ENCODE data around the gene AAK1. TPM values are rescaled to one million over a fixed set of nuclear protein-coding genes. Genes with fewer than 3 reads are reported as not detected.
"Not testable (repeated sequence)": the region's sequence is repeated elsewhere in the genome, so short reads cannot be mapped to it uniquely, and the experiment has no call there.

Gene AAK1
- polyA plus RNA-seq, 1 experiment, result 23.3 TPM

GRCh38 chr2:69608109-69608508 lies 35.4 kb downstream of the AAK1 start:
- Histone ChIP-seq H3K4me3 (ENCODE audit: low read depth, low read length) (no peak overlapping the region), H3K27me3 (ENCODE audit: control insufficient read depth, insufficient read depth, low read length) (no peaks in the 10 kb centered on the region), H3K36me3 (ENCODE audit: control insufficient read depth, insufficient read depth, low read length) (peaks cover 1% of the 10 kb centered on the region)
- TF ChIP-seq, protein P1, sequence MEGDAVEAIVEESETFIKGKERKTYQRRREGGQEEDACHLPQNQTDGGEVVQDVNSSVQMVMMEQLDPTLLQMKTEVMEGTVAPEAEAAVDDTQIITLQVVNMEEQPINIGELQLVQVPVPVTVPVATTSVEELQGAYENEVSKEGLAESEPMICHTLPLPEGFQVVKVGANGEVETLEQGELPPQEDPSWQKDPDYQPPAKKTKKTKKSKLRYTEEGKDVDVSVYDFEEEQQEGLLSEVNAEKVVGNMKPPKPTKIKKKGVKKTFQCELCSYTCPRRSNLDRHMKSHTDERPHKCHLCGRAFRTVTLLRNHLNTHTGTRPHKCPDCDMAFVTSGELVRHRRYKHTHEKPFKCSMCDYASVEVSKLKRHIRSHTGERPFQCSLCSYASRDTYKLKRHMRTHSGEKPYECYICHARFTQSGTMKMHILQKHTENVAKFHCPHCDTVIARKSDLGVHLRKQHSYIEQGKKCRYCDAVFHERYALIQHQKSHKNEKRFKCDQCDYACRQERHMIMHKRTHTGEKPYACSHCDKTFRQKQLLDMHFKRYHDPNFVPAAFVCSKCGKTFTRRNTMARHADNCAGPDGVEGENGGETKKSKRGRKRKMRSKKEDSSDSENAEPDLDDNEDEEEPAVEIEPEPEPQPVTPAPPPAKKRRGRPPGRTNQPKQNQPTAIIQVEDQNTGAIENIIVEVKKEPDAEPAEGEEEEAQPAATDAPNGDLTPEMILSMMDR (IDR thresholded peaks at IDR 0.05; ENCODE audit: insufficient read depth, low read depth, low read length), result no peak
- CTCF ChIA-PET, result no interaction called here
- POLR2A ChIA-PET, result no interaction called here
- no peak for DNase-seq (ENCODE audit: low read depth)

DNA sequence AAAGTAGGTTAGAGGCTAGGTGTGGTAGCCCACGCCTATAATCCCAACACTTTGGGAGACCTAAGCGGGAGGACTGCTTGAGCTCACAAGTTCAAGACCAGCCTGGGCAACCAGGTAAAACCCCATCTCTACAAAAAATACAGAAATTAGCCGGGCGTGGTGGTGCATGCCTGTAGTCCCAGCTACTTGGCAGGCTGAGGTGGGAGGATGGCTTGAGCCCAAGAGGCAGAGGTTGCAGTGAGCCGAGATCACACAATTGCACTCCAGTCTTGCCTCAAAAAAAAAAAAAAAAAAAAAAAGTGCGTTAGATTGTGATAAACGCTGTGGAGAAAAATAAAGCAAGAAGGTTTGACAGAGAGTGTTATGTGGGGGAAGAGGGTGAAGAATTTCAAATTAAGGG lies 36.8 kb downstream of the AAK1 start:
- H3K36me3 ChIP-seq (ENCODE audit: control insufficient read depth, insufficient read depth, low read length); POLR2A ChIA-PET; H3K27me3 ChIP-seq (ENCODE audit: control insufficient read depth, insufficient read depth, low read length); DNase-seq (ENCODE audit: low read depth); H3K4me3 ChIP-seq (ENCODE audit: low read depth, low read length): not testable (repeated sequence)
- CTCF ChIA-PET, result interaction anchor here (1.3 kb wide), 1 partner anchor 34 kb away, joined by 3 read pairs; no protein-coding TSS in a partner anchor

DNA sequence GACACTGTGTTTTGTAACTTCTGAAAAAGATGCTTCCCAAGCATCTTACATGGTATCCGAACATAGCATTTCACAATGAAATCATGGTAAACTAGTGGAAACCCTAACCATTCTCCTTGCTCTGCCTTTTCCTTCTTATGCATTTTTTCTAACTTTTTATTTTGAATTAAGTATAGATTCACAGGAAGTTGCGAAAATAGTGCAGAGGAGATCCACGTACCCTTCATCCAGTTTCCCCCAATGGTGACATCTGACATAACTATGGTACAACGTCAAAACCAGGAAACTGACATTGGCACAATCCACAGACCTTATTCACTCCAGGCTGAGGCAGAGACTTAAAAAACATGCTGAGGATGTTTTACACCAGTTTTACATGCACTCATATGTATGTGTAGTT lies 38.3 kb downstream of the AAK1 start:
- no peaks in the 10 kb centered on the region for H3K27me3 ChIP-seq (ENCODE audit: control insufficient read depth, insufficient read depth, low read length)
- CTCF ChIA-PET, result interaction anchor here (1.3 kb wide), 1 partner anchor 32 kb away, joined by 3 read pairs; no protein-coding TSS in a partner anchor

GRCh38 chr2:69604836-69605235 lies 38.7 kb downstream of the AAK1 start:
- Histone ChIP-seq H3K36me3 (ENCODE audit: control insufficient read depth, insufficient read depth, low read length) (no peaks in the 10 kb centered on the region; the same call in none of the 2 replicates), H3K4me3 (ENCODE audit: low read depth, low read length) (no peak overlapping the region), H3K27me3 (ENCODE audit: control insufficient read depth, insufficient read depth, low read length) (no peaks in the 10 kb centered on the region)
- CTCF ChIA-PET, result interaction anchor here (1.1 to 2.1 kb wide), 3 partner anchors 15 to 40 kb away, joined by 3 to 5 read pairs (median 4); no protein-coding TSS in a partner anchor
- TF ChIP-seq, protein P1 (IDR thresholded peaks at IDR 0.05; ENCODE audit: insufficient read depth, low read depth, low read length), result no peak
- no peak for DNase-seq (ENCODE audit: low read depth)
- POLR2A ChIA-PET, result no interaction called here

More for the DNA sequence above, 38.3 kb downstream of the AAK1 start:
- DNase-seq (ENCODE audit: low read depth), result no peak
- POLR2A ChIA-PET, result no interaction called here
- TF ChIP-seq, protein P1 (IDR thresholded peaks at IDR 0.05; ENCODE audit: insufficient read depth, low read depth, low read length), result no peak
- H3K36me3 ChIP-seq (ENCODE audit: control insufficient read depth, insufficient read depth, low read length), result no peaks in the 10 kb centered on the region; the same call in none of the 2 replicates
- no peak overlapping the region for H3K4me3 ChIP-seq (ENCODE audit: low read depth, low read length)

DNA sequence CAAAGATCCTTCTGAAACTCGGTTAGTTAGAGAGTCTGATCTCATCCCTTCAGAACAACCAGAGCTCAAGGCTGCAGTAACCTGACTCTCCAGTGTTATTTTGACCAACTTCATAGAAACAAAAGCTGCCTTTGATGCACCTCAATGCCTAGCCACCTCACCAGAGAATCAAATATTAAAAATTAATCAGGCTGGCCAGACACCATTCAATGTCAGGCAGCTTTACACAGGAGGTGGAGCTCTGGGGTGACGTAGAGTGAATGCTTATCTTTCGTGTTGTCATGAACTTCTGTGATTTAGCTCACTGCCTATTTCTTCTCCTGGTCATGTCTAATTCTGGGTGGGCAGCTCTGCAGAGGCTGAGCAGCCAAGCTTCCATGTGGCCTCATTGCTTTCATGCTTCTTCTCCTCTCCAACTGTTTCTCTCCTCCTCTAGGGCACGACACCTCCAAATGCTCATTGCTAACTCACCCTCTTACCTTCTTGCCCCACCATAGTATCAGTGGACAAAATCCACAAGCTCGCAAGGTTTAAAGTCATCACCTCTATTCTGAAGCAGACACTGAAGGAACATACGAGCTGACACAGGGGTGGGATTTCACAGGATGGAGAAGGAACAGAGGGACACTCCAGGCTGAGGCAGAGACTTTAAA lies 39.4 kb downstream of the AAK1 start:
- Histone ChIP-seq H3K4me3 (ENCODE audit: low read depth, low read length) (no peak overlapping the region), H3K27me3 (ENCODE audit: control insufficient read depth, insufficient read depth, low read length) (no peaks in the 10 kb centered on the region), H3K36me3 (ENCODE audit: control insufficient read depth, insufficient read depth, low read length) (no peaks in the 10 kb centered on the region; the same call in none of the 2 replicates)
- POLR2A ChIA-PET, result no interaction called here
- DNase-seq (ENCODE audit: low read depth), result no peak
- CTCF ChIA-PET, result interaction anchor here (1.1 to 2.1 kb wide), 4 partner anchors 16 to 40 kb away, joined by 3 to 5 read pairs (median 4); no protein-coding TSS in a partner anchor
- TF ChIP-seq, protein P1 (IDR thresholded peaks at IDR 0.05; ENCODE audit: insufficient read depth, low read depth, low read length), result no peak

All from BJ (cell line).